Hepatocyte (in vitro differentiated cells): ENCODE data around the gene MAGI1.

Experiments
- CTCF ChIP-seq: fragments of 200-600 bp; sonication (generic); IDR thresholded peaks from 2 replicates; pipeline ENCODE4 v1.5.1; 2016; ENCODE audit warnings: antibody characterized with exemption, mild to moderate bottlenecking; ENCODE audit not compliant: poor library complexity
- EZH2 ChIP-seq: fragments of 200-600 bp; sonication (generic); IDR thresholded peaks from 2 replicates; pipeline ENCODE4 v1.6.1; 2016; ENCODE audit warnings: antibody characterized with exemption, mild to moderate bottlenecking, borderline replicate concordance
- EZH2phosphoT487 ChIP-seq: fragments of 200-600 bp; sonication (generic); IDR thresholded peaks from one replicate; pipeline ENCODE4 v1.6.1; 2018; ENCODE audit warnings: antibody characterized with exemption, mild to moderate bottlenecking, low read depth, moderate library complexity; ENCODE audit not compliant: unreplicated experiment, severe bottlenecking

GRCh38 chr3:65433480-65433879 is 605.2 kb downstream of the MAGI1 start:
- no peak for TF ChIP-seq CTCF
- TF ChIP-seq EZH2phosphoT487, result no peak
- TF ChIP-seq EZH2, result no peak
